ENCODE data around the gene PAQR6.
A peak's percentile ranks its signal among the peaks of the same experiment; 100 is the strongest.

Gene PAQR6

DNA sequence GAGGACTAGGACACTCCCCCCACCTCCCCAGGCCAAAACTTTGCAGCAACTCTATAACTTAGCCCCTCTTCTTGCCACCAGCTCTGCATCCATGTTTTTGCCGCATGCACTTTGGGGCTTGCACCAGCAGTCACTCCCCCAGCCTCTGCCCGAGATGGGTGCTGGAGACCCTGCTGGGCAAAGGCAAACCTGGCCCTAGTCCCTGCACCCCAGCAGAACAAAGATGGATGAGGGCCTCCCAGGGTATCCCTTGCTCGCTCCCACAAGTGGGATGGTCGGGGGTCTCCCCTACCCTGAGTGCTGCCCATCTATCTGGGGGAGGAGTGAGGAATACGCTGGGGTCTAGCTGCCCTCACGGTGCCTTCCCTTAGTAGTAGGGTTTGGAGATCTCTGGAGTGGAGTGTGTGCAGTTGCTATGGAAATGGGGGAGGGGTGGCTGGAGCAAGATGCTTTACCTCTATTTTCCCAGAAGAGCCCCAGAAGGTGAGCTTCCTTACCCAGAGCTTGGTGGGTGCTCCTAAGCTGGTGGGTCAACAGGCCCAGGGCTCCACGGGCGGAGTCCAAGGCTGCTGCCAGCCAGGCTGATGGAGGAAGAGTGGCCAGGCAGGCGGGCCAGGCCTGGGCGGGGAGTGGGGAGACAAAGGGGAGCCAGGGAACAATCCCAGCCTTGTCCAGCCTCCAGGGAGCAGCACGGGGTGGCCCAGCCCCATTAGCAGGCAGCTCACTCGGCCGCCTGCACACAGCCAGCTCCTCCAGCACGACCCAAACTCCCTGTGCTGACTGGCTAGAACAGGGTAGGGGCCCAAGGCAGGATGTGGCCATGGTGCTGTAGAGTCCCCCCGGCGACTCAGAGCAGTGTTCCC is at the start of gene PAQR6:
PAQR6 (minus strand) TSS at position 597 of the 863 bp plus-strand sequence. CDS start 1,325 bp downstream, outside the sequence.
- in situ Hi-C loops (cut with MboI; ENCODE audit: low sequenced_read_pairs): no loop called here
- H3K4me1 ChIP-seq: no peaks in the 10 kb centered on the region; the same call in 1 of the 2 replicates
- H3K9me3 ChIP-seq: no peaks in the 10 kb centered on the region
- peaks cover 32% of the 10 kb centered on the region for H3K36me3 ChIP-seq (replicated peaks)
- no peak for DNase-seq (ENCODE audit: low spot score in 2 of 2)
- H3K27me3 ChIP-seq (ENCODE audit: low read depth): peaks cover 7% of the 10 kb centered on the region; the same call in 1 of the 2 replicates
- H3K4me3 ChIP-seq: no peak within 1 kb of the TSS

- Histone ChIP-seq H3K4me3 (no peak within 1 kb of the TSS), H3K36me3 (replicated peaks) (peaks cover 3% of the 10 kb centered on the region; the same call in 1 of the 2 replicates), H3K27me3 (ENCODE audit: low read depth) (no peaks in the 10 kb centered on the region), H3K9me3 (no peaks in the 10 kb centered on the region), H3K4me1 (no peaks in the 10 kb centered on the region)
- DNase-seq (ENCODE audit: low spot score in 2 of 2): no peak
- in situ Hi-C loops (cut with MboI; ENCODE audit: low sequenced_read_pairs): no loop called here
Measured at GRCh38 chr1:156295391-156295947, 47.6 kb upstream of the PAQR6 start, which contains the start of gene GLMP. Gene GLMP (minus strand): TSS chr1:156295679. CDS start chr1:156295645, 34 bp downstream.

DNA sequence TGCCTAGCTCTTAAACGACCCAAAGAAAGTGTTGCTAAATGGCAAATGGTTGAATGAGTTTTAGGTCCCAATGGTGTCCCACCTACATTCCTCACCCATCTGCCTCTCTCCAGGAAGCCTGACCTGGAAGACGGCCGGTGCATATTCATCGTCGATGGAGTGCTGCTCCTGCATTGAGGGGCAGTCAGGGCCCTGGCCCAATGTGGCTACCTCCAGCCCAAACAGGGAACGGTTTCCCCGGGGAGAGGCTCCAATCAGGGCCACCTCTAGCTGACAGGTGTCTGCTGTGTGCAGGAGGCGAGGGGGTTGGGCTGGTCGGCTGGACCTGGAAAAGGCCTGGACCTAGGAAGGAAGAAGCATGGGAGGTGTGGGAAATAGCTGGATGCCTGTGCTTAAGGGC is 46.0 kb upstream of the PAQR6 start:
- peaks cover 3% of the 10 kb centered on the region for H3K36me3 ChIP-seq (replicated peaks)
- H3K9me3 ChIP-seq: no peaks in the 10 kb centered on the region
- H3K4me1 ChIP-seq: no peaks in the 10 kb centered on the region
- in situ Hi-C loops (cut with MboI; ENCODE audit: low sequenced_read_pairs): no loop called here
- no peaks in the 10 kb centered on the region for H3K27me3 ChIP-seq (ENCODE audit: low read depth)
- no peak overlapping the region for H3K4me3 ChIP-seq
- no peak for DNase-seq (ENCODE audit: low spot score in 2 of 2)

- no peak for DNase-seq (ENCODE audit: low spot score in 2 of 2)
- Histone ChIP-seq H3K9me3 (no peaks in the 10 kb centered on the region), H3K4me3 (no peak overlapping the region), H3K27me3 (ENCODE audit: low read depth) (no peaks in the 10 kb centered on the region), H3K4me1 (no peaks in the 10 kb centered on the region), H3K36me3 (replicated peaks) (peaks cover 3% of the 10 kb centered on the region)
- in situ Hi-C loops (cut with MboI; ENCODE audit: low sequenced_read_pairs): no loop called here
Measured at GRCh38 chr1:156293098-156293434, 45.2 kb upstream of the PAQR6 start.

- no peak for DNase-seq (ENCODE audit: low spot score in 2 of 2)
- H3K4me3 ChIP-seq: no peak overlapping the region
- in situ Hi-C loops (cut with MboI; ENCODE audit: low sequenced_read_pairs): no loop called here
- no peaks in the 10 kb centered on the region for H3K27me3 ChIP-seq (ENCODE audit: low read depth)
- H3K36me3 ChIP-seq (replicated peaks): peaks cover 3% of the 10 kb centered on the region
- H3K9me3 ChIP-seq: no peaks in the 10 kb centered on the region
- no peaks in the 10 kb centered on the region for H3K4me1 ChIP-seq
Measured at GRCh38 chr1:156291226-156292061, 43.6 kb upstream of the PAQR6 start.

DNA sequence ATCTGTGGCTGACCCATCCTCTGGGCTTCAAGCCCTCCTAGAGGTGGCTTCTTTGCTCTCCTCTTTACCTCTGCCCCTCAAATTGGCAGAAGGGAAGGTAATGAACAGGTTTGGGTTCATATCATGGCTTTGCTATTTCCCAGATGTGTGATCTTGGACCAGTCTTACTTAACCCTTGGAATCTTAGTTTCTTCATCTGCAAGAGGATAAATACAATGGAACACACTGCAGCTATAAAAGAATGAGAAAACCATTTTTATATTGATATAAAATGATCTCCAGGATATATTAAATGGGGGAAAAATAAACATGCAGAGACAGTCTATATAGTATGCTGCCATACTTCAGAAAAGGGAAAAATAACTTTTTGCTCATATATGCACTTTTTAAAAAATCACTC is 42.0 kb upstream of the PAQR6 start:
- Histone ChIP-seq H3K4me3 (no peak overlapping the region), H3K4me1 (no peaks in the 10 kb centered on the region), H3K9me3 (no peaks in the 10 kb centered on the region), H3K36me3 (replicated peaks) (peaks cover 3% of the 10 kb centered on the region), H3K27me3 (ENCODE audit: low read depth) (no peaks in the 10 kb centered on the region)
- no peak for DNase-seq (ENCODE audit: low spot score in 2 of 2)
- in situ Hi-C loops (cut with MboI; ENCODE audit: low sequenced_read_pairs): no loop called here

GRCh38 chr1:156286061-156286460 is 38.2 kb upstream of the PAQR6 start:
- peaks cover 5% of the 10 kb centered on the region for H3K36me3 ChIP-seq (replicated peaks)
- no peak for DNase-seq (ENCODE audit: low spot score in 2 of 2)
- no peaks in the 10 kb centered on the region for H3K27me3 ChIP-seq (ENCODE audit: low read depth)
- peaks cover 9% of the 10 kb centered on the region for H3K4me1 ChIP-seq
- H3K4me3 ChIP-seq: no peak overlapping the region
- in situ Hi-C loops (cut with MboI; ENCODE audit: low sequenced_read_pairs): no loop called here
- H3K9me3 ChIP-seq: no peaks in the 10 kb centered on the region

DNA sequence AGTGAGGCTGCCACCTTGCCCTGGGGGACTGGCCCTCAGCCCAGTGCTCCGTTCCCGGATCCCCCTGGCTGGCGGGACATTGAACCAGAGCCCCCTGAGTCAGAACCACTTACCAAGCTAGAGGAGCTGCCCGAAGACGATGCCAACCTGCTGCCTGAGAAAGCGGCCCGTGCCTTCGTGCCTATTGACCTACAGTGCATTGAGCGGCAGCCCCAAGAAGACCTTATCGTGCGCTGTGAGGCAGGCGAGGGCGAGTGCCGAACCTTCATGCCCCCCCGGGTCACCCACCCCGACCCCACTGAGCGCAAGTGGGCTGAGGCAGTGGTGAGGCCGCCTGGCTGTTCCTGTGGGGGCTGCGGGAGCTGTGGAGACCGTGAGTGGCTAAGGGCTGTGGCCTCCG is 37.6 kb upstream of the PAQR6 start:
- Histone ChIP-seq H3K27me3 (ENCODE audit: low read depth) (no peaks in the 10 kb centered on the region), H3K4me3 (no peak overlapping the region), H3K36me3 (replicated peaks) (peaks cover 6% of the 10 kb centered on the region), H3K9me3 (no peaks in the 10 kb centered on the region), H3K4me1 (peaks cover 9% of the 10 kb centered on the region)
- in situ Hi-C loops (cut with MboI; ENCODE audit: low sequenced_read_pairs): no loop called here
- DNase-seq (ENCODE audit: low spot score in 2 of 2): no peak

DNA sequence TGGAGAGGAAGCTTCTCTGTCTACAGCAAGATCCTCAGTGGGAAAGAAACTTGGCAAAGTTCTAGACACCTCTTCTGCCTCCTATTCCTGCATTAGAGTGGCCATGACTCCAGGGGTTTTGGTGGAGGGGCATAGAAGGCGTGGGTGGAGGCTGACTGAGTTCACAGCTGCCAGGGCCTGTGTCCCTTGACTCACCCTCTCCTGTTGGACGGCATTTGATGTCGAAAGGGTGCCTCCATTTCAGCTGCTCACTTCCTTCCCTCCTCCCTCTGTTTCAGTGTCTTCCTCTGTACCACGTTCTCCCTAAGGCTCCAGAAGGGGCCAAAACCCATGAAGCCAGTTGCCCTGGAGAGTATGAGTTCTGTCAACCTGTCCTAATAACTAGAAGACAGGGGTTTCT is 36.9 kb upstream of the PAQR6 start:
- peaks cover 13% of the 10 kb centered on the region for H3K36me3 ChIP-seq (replicated peaks)
- H3K4me3 ChIP-seq: no peak overlapping the region
- in situ Hi-C loops (cut with MboI; ENCODE audit: low sequenced_read_pairs): no loop called here
- H3K4me1 ChIP-seq: peaks cover 9% of the 10 kb centered on the region
- DNase-seq (ENCODE audit: low spot score in 2 of 2): no peak
- H3K9me3 ChIP-seq: no peaks in the 10 kb centered on the region
- H3K27me3 ChIP-seq (ENCODE audit: low read depth): no peaks in the 10 kb centered on the region

DNA sequence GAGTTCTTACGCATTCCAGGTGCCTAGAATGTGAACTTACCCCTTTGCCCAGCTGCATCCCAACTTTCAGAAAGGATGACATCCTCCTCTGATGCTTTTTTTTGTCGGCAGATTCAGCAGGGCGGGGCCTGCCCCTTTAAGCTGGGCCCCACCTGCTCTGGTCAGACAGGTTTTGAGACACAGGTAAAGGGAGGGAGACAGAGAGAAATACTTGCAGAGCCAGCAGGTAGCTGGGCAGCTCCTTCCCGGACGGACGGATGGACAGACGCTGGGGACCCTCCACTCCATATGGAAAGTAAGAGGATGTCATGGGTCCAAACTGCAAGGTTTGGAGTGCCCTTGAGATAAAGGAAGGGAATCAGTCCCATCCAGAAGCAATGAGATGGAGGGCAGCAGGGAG is 36.3 kb upstream of the PAQR6 start, which contains the start of gene TMEM79:
TMEM79 (plus strand) TSS at position 214 of the 400 bp plus-strand sequence. CDS start 902 bp downstream, outside the sequence.
- Histone ChIP-seq H3K36me3 (replicated peaks) (peaks cover 19% of the 10 kb centered on the region), H3K9me3 (no peaks in the 10 kb centered on the region), H3K27me3 (ENCODE audit: low read depth) (no peaks in the 10 kb centered on the region), H3K4me3 (peak within 1 kb of the TSS; percentile 98), H3K4me1 (peaks cover 9% of the 10 kb centered on the region)
- in situ Hi-C loops (cut with MboI; ENCODE audit: low sequenced_read_pairs): no loop called here
- DNase-seq (ENCODE audit: low spot score in 2 of 2): no peak

- no peaks in the 10 kb centered on the region for H3K27me3 ChIP-seq (ENCODE audit: low read depth)
- H3K4me3 ChIP-seq: peak overlapping the region; percentile 98
- no peak for DNase-seq (ENCODE audit: low spot score in 2 of 2)
- no peaks in the 10 kb centered on the region for H3K9me3 ChIP-seq
- H3K4me1 ChIP-seq: peaks cover 9% of the 10 kb centered on the region
- H3K36me3 ChIP-seq (replicated peaks): peaks cover 25% of the 10 kb centered on the region
- in situ Hi-C loops (cut with MboI; ENCODE audit: low sequenced_read_pairs): no loop called here
Measured at GRCh38 chr1:156283521-156283920, 35.7 kb upstream of the PAQR6 start.

- peak within 1 kb of the TSS; percentile 98 for H3K4me3 ChIP-seq
- no peaks in the 10 kb centered on the region for H3K9me3 ChIP-seq
- H3K36me3 ChIP-seq (replicated peaks): peaks cover 34% of the 10 kb centered on the region
- no peaks in the 10 kb centered on the region for H3K27me3 ChIP-seq (ENCODE audit: low read depth)
- H3K4me1 ChIP-seq: peaks cover 9% of the 10 kb centered on the region
- DNase-seq (ENCODE audit: low spot score in 2 of 2): peak; percentile 98
- in situ Hi-C loops (cut with MboI; ENCODE audit: low sequenced_read_pairs): no loop called here
Measured at GRCh38 chr1:156282479-156283222, 34.8 kb upstream of the PAQR6 start, which contains the start of gene SMG5. Gene SMG5 (minus strand): TSS chr1:156282825. CDS start chr1:156282680, 145 bp downstream.

All from HAP-1 (cell line).